Measurements from ENCODE around the gene FOXC1. TPM values are rescaled to one million over a fixed set of nuclear protein-coding genes. Genes with fewer than 3 reads are reported as not detected.

FOXC1 gene
- total and polyA plus RNA-seq, 2 of the 13 experiments (the other 11 are each of a cell fraction or from before 2014, with no cell fraction given), result 0.44 to 0.55 TPM

GRCh38 chr6:1605004-1605892, 4.5 kb upstream of the FOXC1 start:
- intact Hi-C loops (cut with micrococcal nuclease; ENCODE audit: unreplicated experiment), result loop anchor here (2.0 kb wide), 1 partner anchor 844 kb away; no protein-coding TSS in a partner anchor
- 53% methylated on average over 43 of the region's 65 CpGs for WGBS (ENCODE audit: low lambda C conversion rate)
- Histone ChIP-seq H3K79me2 (ENCODE audit: insufficient read depth, low read length) (no peaks in the 10 kb centered on the region), H3K4me3 (replicated peaks in 1 of 3; ENCODE audit: insufficient read depth in 1 of 3, low read depth in 2 of 3, low read length in 3 of 3) (peak overlapping the region; percentile 44 to 77 (median 56)), H3K9ac (ENCODE audit: insufficient read depth, low read depth, low read length) (no peak overlapping the region), H4K20me1 (ENCODE audit: insufficient read depth, low read length) (peaks cover 11% of the 10 kb centered on the region; the same call in 1 of the 2 replicates), H3K36me3 (replicated peaks in 1 of 2; ENCODE audit: control insufficient read depth in 1 of 2, insufficient read depth in 2 of 2, low read length in 2 of 2) (no peaks in the 10 kb centered on the region), H2AFZ (ENCODE audit: low read length) (no peak overlapping the region), H3K4me2 (ENCODE audit: low read depth, low read length) (peak overlapping the region; percentile 88), H3K4me1 (ENCODE audit: insufficient read depth, low read length) (peaks cover 57% of the 10 kb centered on the region), H3K9me3 (ENCODE audit: low read length) (no peaks in the 10 kb centered on the region), H3K27ac (ENCODE audit: extremely low read length, insufficient read depth, low read length) (no peak overlapping the region), H3K27me3 (ENCODE audit: control insufficient read depth in 1 of 2, insufficient read depth in 2 of 2, low read length in 2 of 2) (peaks cover 32 to 89% of the 10 kb centered on the region in 2 experiments)
- ATAC-seq (peak; percentile 0; the same call in 2 of the 3 replicates), DNase-seq (ENCODE audit: low spot score) (no peak), FAIRE-seq (no peak)
- no TSS peak for BruUV-seq (replicated peaks)
- CTCF ChIA-PET (ENCODE audit: low intra/inter-chr PET ratio, low total read pairs), result interaction anchor here (0.8 to 2.1 kb wide), 7 partner anchors 151 to 1090 kb away, joined by 3 to 15 read pairs (median 3); no protein-coding TSS in a partner anchor
- in situ Hi-C loops (cut with HindIII; ENCODE audit: extremely low pct_ligation_motif_present, low pct_unique_long_range_greater_than_20kb), result loop anchor here (5.0 kb wide), 1 partner anchor 502 kb away; no protein-coding TSS in a partner anchor
- POLR2A ChIA-PET, result no interaction called here
- TF ChIP-seq ZNF75D (CRISPR knock-in tag; IDR thresholded peaks at IDR 0.05; ENCODE audit: borderline replicate concordance) (0 out of 2 replicates have a peak, but pooled peaks have one; percentile 26), ZNF691 (CRISPR knock-in tag; IDR thresholded peaks at IDR 0.05; ENCODE audit: borderline replicate concordance, low read depth) (0 out of 2 replicates have a peak, but pooled peaks have one; percentile 4), THAP9 (CRISPR knock-in tag; IDR thresholded peaks at IDR 0.05; ENCODE audit: borderline replicate concordance) (no peak), RARG (CRISPR knock-in tag; IDR thresholded peaks at IDR 0.05; ENCODE audit: low read depth) (no peak), ZNF543 (CRISPR knock-in tag; IDR thresholded peaks at IDR 0.05) (peak; percentile 11; the same call in 1 of the 2 replicates), HDAC1 (CRISPR knock-in tag; IDR thresholded peaks at IDR 0.05) (0 out of 2 replicates have a peak, but pooled peaks have one; percentile 1), ELF1 (CRISPR knock-in tag; IDR thresholded peaks at IDR 0.05) (no peak), FOSL1 (CRISPR knock-in tag; IDR thresholded peaks at IDR 0.05; ENCODE audit: borderline replicate concordance) (no peak), SNAI1 (CRISPR knock-in tag; IDR thresholded peaks at IDR 0.05; ENCODE audit: borderline replicate concordance) (peak; percentile 17; the same call in 1 of the 2 replicates)

All from HepG2 (cell line).